PC-9 (cell line): ENCODE results near the gene GABARAPL2. TPM values are rescaled to one million over a fixed set of nuclear protein-coding genes. Genes with fewer than 3 reads are reported as not detected.
"Not testable (repeated sequence)": the region's sequence is repeated elsewhere in the genome, so short reads cannot be mapped to it uniquely, and the experiment has no call there.

ENCODE experiments used
- BruUV-seq: library from RNA; stranded (reverse); fragments of 400-500 nt; replicated peaks from 2 replicates; lab custom pipeline; 2021; lab: Mats Ljungman, UMichigan
- CTCF ChIA-PET: fragments of 300-600 bp; sonication (Branson Sonifier 250); formaldehyde crosslinking; loops from one replicate; lab custom pipeline; 2022; ENCODE audit warnings: antibody characterized with exemption; lab: Charles Lee
- POLR2A ChIA-PET: fragments of 300-600 bp; sonication (Branson Sonifier 250); formaldehyde crosslinking; loops from one replicate; lab custom pipeline; 2022; ENCODE audit warnings: antibody characterized with exemption; ENCODE audit not compliant: unreplicated experiment; lab: Charles Lee
- DNase-seq, 2 experiments: peaks; one replicate each; pipeline versions ENCODE4 v3.0.0 to v3.0.0-alpha.2; 2015 to 2022; ENCODE audit warnings: mixed read lengths in 1 of 2
- H2AFZ ChIP-seq: fragments of 200-600 bp; sonication (generic); 2 replicates; pipeline ENCODE4 v1.8.1; 2017; ENCODE audit warnings: antibody characterized with exemption
- H3F3A ChIP-seq: fragments of 200-600 bp; sonication (generic); 2 replicates; pipeline ENCODE4 v1.8.1; 2017; ENCODE audit warnings: antibody characterized with exemption, mild to moderate bottlenecking, low read depth; ENCODE audit not compliant: insufficient read depth
- H3K27ac ChIP-seq: fragments of 200-600 bp; sonication (generic); 2 replicates; pipeline ENCODE4 v1.6.1; 2016; ENCODE audit warnings: mixed run types
- H3K27me3 ChIP-seq: fragments of 200-600 bp; sonication (generic); 2 replicates; pipeline ENCODE4 v1.6.1; 2016; ENCODE audit warnings: low read depth, mixed run types; ENCODE audit not compliant: insufficient read depth
- H3K36me3 ChIP-seq: fragments of 200-600 bp; sonication (generic); 2 replicates; pipeline ENCODE4 v1.6.1; 2016; ENCODE audit warnings: low read depth, mixed run types
- H3K4me1 ChIP-seq: fragments of 200-600 bp; sonication (generic); replicated peaks from 2 replicates; pipeline ENCODE4 v1.6.1; 2016; ENCODE audit warnings: mixed run types; ENCODE audit not compliant: insufficient read depth
- H3K4me2 ChIP-seq: fragments of 200-600 bp; sonication (generic); 2 replicates; pipeline ENCODE4 v1.6.1; 2017; ENCODE audit warnings: mixed run types
- H3K4me3 ChIP-seq: fragments of 200-600 bp; sonication (generic); 2 replicates; pipeline ENCODE4 v1.6.1; 2016; ENCODE audit warnings: mixed run types
- H3K79me2 ChIP-seq: fragments of 200-600 bp; sonication (generic); 2 replicates; pipeline ENCODE4 v1.6.1; 2017; ENCODE audit warnings: low read depth, mixed run types
- H3K9me2 ChIP-seq: fragments of 200-600 bp; sonication (generic); 2 replicates; pipeline ENCODE4 v1.8.1; 2017; ENCODE audit warnings: mild to moderate bottlenecking; ENCODE audit not compliant: insufficient read depth
- H3K9me3 ChIP-seq: fragments of 200-600 bp; sonication (generic); 2 replicates; pipeline ENCODE4 v1.8.1; 2016; ENCODE audit warnings: low read depth; ENCODE audit not compliant: insufficient read depth
- H4K20me1 ChIP-seq: fragments of 200-600 bp; sonication (generic); 2 replicates; pipeline ENCODE4 v1.8.1; 2017; ENCODE audit not compliant: insufficient read depth
- EZH2 ChIP-seq: fragments of 200-600 bp; sonication (generic); IDR thresholded peaks from 2 replicates; pipeline ENCODE4 v1.8.0; 2017; ENCODE audit warnings: antibody characterized with exemption, low read depth
- intact Hi-C: fragments of 100-400 bp; cut with micrococcal nuclease; formaldehyde crosslinking; loops from one replicate; pipeline ENCODE4 v1.10.0; 2022; ENCODE audit not compliant: unreplicated experiment
- total RNA-seq: library from RNA; stranded (reverse); gene quantifications from 2 replicates; pipeline ENCODE4 v1.2.3, GENCODE V29; 2021
- TF ChIP-seq, protein P1 (sequence below): fragments of 200-600 bp; sonication (generic); conservative IDR thresholded peaks from 2 replicates; pipeline ENCODE4 v1.6.1; 2017; ENCODE audit warnings: mixed run types, antibody characterized with exemption, mild to moderate bottlenecking, moderate library complexity

The GABARAPL2 gene
- total RNA-seq, 1 experiment from 2014 or later: 103 TPM

DNA sequence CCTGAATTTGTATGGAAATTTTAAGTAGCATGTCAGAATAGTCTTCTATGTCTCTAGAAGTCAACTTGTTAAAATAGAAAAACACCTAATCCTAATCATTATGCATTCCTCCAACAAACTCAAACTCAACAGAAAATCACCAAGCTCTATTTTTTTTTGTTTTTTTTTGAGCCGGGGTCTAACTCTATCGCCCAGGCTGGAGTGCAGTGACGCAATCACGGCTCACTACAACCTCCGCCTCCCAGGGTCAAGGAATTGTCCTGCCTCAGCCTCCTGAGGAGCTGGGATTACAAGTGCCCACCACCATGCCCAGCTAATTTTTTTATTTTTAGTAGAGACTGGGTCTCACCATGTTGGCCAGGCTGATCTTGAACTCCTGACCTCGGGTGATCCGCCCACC is 19.9 kb upstream of the GABARAPL2 start:
- H3K4me1 ChIP-seq: no peaks in the 10 kb centered on the region
- no peaks in the 10 kb centered on the region for H4K20me1 ChIP-seq
- TF ChIP-seq, protein P1, sequence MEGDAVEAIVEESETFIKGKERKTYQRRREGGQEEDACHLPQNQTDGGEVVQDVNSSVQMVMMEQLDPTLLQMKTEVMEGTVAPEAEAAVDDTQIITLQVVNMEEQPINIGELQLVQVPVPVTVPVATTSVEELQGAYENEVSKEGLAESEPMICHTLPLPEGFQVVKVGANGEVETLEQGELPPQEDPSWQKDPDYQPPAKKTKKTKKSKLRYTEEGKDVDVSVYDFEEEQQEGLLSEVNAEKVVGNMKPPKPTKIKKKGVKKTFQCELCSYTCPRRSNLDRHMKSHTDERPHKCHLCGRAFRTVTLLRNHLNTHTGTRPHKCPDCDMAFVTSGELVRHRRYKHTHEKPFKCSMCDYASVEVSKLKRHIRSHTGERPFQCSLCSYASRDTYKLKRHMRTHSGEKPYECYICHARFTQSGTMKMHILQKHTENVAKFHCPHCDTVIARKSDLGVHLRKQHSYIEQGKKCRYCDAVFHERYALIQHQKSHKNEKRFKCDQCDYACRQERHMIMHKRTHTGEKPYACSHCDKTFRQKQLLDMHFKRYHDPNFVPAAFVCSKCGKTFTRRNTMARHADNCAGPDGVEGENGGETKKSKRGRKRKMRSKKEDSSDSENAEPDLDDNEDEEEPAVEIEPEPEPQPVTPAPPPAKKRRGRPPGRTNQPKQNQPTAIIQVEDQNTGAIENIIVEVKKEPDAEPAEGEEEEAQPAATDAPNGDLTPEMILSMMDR: no peak
- no peak for TF ChIP-seq EZH2
- no peaks in the 10 kb centered on the region for H3K27me3 ChIP-seq
- H3K4me3 ChIP-seq: no peak overlapping the region
- no peaks in the 10 kb centered on the region for H3K36me3 ChIP-seq
- H3K27ac ChIP-seq: no peak overlapping the region
- no peaks in the 10 kb centered on the region for H3F3A ChIP-seq
- no peak overlapping the region for H2AFZ ChIP-seq
- ChIA-PET POLR2A (no interaction called here), CTCF (no interaction called here)
- no peak overlapping the region for H3K4me2 ChIP-seq
- H3K9me2 ChIP-seq: no peaks in the 10 kb centered on the region
- intact Hi-C loops: no loop called here
- BruUV-seq: no TSS peak
- DNase-seq: no peak
- H3K79me2 ChIP-seq: no peaks in the 10 kb centered on the region
- H3K9me3 ChIP-seq: no peaks in the 10 kb centered on the region

DNA sequence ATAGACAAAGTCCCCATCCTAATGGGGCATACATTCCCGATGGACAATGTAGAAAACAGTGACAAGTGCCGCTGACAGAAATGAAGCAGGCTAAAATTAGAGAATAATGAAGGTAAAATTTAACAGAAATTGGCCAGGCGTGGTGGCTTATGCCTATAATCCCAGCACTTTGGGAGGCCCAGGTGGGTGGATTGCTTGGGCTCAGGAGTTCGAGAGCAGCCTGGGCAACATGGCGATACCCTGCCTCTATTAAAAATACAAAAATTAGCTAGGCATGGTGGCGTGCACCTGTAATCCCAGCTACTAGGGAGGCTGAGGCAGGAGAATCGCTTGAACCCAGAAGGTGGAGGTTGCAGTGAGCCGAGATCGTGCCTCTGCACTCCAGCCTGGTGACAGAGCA is 17.7 kb upstream of the GABARAPL2 start:
- H2AFZ ChIP-seq, H3K36me3 ChIP-seq, CTCF ChIA-PET, H3K27me3 ChIP-seq, BruUV-seq, H3K4me3 ChIP-seq, DNase-seq, intact Hi-C loops, H3K27ac ChIP-seq, H3K9me3 ChIP-seq, H3K79me2 ChIP-seq, POLR2A ChIA-PET, H3K4me1 ChIP-seq, H4K20me1 ChIP-seq, H3K4me2 ChIP-seq, H3F3A ChIP-seq, H3K9me2 ChIP-seq: not testable (repeated sequence)

DNA sequence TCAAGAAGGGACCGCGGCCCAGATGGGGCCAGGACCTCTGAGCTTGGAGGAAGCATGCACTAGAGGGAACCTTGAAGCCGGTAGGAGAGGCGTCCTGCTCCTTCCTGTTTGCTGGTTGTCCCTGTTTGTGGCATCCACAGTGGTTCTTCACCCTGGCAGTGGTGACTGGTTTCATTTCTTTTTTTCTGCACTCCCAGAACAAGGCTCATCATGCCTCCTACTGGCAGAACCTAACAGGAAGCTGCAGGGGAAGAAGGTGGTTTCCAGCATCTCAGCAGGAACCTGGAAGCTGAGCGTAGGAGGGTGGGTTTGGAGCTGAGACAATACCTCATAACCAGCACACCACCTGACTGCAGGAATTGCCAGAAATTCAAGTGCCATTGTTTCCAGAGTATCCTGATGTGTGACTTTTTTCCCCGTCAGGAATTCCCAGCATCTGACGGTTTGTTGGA is 15.9 kb upstream of the GABARAPL2 start:
- no peak for DNase-seq
- Histone ChIP-seq H3K4me1 (peaks cover 11% of the 10 kb centered on the region), H4K20me1 (no peaks in the 10 kb centered on the region; the same call in 1 of the 2 replicates), H3K9me3 (no peaks in the 10 kb centered on the region), H3K79me2 (peaks cover 9% of the 10 kb centered on the region; the same call in 1 of the 2 replicates), H3K4me2 (no peak overlapping the region), H3K27ac (no peak overlapping the region), H2AFZ (no peak overlapping the region), H3K27me3 (no peaks in the 10 kb centered on the region), H3F3A (no peaks in the 10 kb centered on the region; the same call in 1 of the 2 replicates), H3K36me3 (no peaks in the 10 kb centered on the region), H3K4me3 (no peak overlapping the region), H3K9me2 (no peaks in the 10 kb centered on the region)
- ChIA-PET POLR2A (no interaction called here), CTCF (interaction anchor here (0.7 kb wide), 1 partner anchor 33 kb away, joined by 3 read pairs; no protein-coding TSS in a partner anchor)
- TF ChIP-seq, protein P1: peak; percentile 37; the same call in 1 of the 2 replicates
- no peak for TF ChIP-seq EZH2
- BruUV-seq: no TSS peak
- intact Hi-C loops: no loop called here

DNA sequence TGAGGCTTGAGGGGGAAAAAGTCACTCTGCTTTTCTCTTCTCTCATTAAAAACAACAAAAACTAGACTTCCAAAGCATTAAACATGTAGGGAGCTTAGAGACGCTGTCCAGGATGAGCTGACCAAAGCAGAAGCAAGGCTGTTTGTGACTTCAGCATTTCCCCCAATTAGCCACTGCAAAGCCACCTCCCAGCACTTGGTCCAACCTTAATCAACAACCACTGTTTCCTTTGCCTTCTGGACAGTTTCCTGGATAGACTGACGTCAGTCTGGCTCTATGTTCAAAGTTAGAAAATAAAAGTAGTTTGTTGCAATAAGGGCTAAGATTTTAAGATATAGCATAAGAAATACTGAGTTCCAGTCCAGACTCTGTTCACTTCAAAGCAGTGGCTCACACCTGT is 13.2 kb upstream of the GABARAPL2 start:
- Histone ChIP-seq H3K9me2 (no peaks in the 10 kb centered on the region), H3K4me1 (peaks cover 16% of the 10 kb centered on the region), H3K4me2 (no peak overlapping the region), H3F3A (no peaks in the 10 kb centered on the region; the same call in none of the 2 replicates), H2AFZ (no peak overlapping the region), H3K4me3 (no peak overlapping the region), H3K27ac (no peak overlapping the region), H3K27me3 (no peaks in the 10 kb centered on the region), H3K9me3 (no peaks in the 10 kb centered on the region), H4K20me1 (no peaks in the 10 kb centered on the region; the same call in 1 of the 2 replicates), H3K79me2 (peaks cover 9% of the 10 kb centered on the region; the same call in 1 of the 2 replicates), H3K36me3 (no peaks in the 10 kb centered on the region)
- POLR2A ChIA-PET: no interaction called here
- no TSS peak for BruUV-seq
- TF ChIP-seq, protein P1: no peak
- no peak for TF ChIP-seq EZH2
- intact Hi-C loops: no loop called here
- CTCF ChIA-PET: no interaction called here
- no peak for DNase-seq
